Myometrial cell (primary cell): ENCODE data around the gene BET1L. TPM values are rescaled to one million over a fixed set of nuclear protein-coding genes. Genes with fewer than 3 reads are reported as not detected.

Source experiments
- total RNA-seq: library from RNA; depleted of rRNA; stranded (reverse); fragments of >200 nt; gene quantifications from 2 replicates; pipeline ENCODE4 v1.2.3, GENCODE V29; 2015

The BET1L gene
- total RNA-seq: 44.7 and 49.1 TPM in 2 replicates

GRCh38 chr11:207208-207862, at the start of gene BET1L, which contains the start of gene RIC8A:
Gene BET1L, minus strand, starts transcription at chr11:207399. Its CDS starts 78 bp downstream, at chr11:207321.
Gene RIC8A, plus strand, starts transcription at chr11:207708. Its CDS starts 1,147 bp downstream, at chr11:208855.

GRCh38 chr11:236774-237767, 29.9 kb upstream of the BET1L start, which contains the start of gene PSMD13:
Gene PSMD13, plus strand, starts transcription at chr11:236976. Its CDS starts 74 bp downstream, at chr11:237050.

DNA sequence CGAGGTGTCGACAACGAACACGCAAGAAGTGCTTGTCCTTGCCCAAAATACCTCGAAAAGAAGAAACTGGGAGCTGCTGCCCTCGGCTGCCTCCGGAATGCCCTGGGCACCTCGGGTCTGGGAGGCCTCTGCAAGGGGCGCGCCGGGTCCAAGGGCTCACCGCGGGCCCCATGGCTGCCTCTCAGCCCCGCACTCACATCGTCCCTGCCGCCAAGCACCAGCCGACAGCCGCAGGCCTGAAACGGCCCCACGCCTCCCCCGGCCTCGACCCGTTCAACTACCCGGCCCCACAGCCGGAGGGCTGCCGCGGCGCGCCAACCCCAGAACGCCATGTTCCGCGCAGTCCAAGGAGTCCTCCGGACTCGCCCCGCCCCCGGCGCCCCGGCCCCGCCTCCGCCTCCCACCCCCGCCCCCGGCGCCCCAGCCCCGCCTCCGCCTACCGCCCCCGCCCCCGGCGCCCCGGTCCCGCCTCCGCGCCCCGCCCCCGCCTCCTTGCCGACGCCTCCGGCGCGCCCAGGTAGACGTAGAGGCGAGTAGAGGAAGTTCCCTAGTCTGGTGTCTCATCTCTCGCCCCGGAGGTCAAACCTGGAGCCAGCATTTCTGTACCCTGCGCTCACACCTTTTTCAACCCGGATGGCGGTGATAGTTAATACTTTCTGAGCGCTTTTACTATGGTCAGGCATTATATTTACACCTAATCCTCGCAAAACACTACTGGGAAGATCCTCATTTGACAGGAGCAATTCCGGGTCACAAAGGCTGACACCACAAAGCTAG, 29.0 kb upstream of the BET1L start, which contains the start of gene SIRT3:
TSS of gene SIRT3 (minus strand) at position 346 of the 777 bp plus-strand sequence. CDS start at position 332, 14 bp downstream.

GRCh38 chr11:192674-193128, 14.5 kb downstream of the BET1L start, which contains the start of gene SCGB1C1:
Gene SCGB1C1, plus strand, starts transcription at chr11:193078. Its CDS starts 22 bp downstream, at chr11:193100.

Other genes starting within 250 kb of the BET1L start
- gene SCGB1C1, start 14.3 kb downstream of the BET1L start, total RNA-seq: not detected in 2 replicates
- 203 and 210 TPM in 2 replicates for gene RIC8A, start 309 bp upstream of the BET1L start, total RNA-seq
- 8.5 and 13.8 TPM in 2 replicates for gene SIRT3, start 28.9 kb upstream of the BET1L start, total RNA-seq
- 205 and 224 TPM in 2 replicates for gene PSMD13, start 29.6 kb upstream of the BET1L start, total RNA-seq
- gene NLRP6, start 71.0 kb upstream of the BET1L start, total RNA-seq: not detected in 2 replicates
- 2.9 and 6.4 TPM in 2 replicates for gene PGGHG, start 81.7 kb upstream of the BET1L start, total RNA-seq
- not detected in 2 replicates for gene IFITM5, start 92.1 kb upstream of the BET1L start, total RNA-seq
- gene IFITM2, start 100.4 kb upstream of the BET1L start, total RNA-seq: 142 and 147 TPM in 2 replicates
- gene IFITM1, start 106.6 kb upstream of the BET1L start, total RNA-seq: 95.4 and 122 TPM in 2 replicates
- gene IFITM3, start 113.5 kb upstream of the BET1L start, total RNA-seq: 188 and 208 TPM in 2 replicates
- 1.2 and 2.0 TPM in 2 replicates for gene B4GALNT4, start 162.1 kb upstream of the BET1L start, total RNA-seq
- gene PKP3, start 186.8 kb upstream of the BET1L start, total RNA-seq: 1.6 and 4.9 TPM in 2 replicates
- 32.9 and 45.9 TPM in 2 replicates for gene SIGIRR, start 207.6 kb upstream of the BET1L start, total RNA-seq
- not detected in 2 replicates for gene ANO9, start 234.6 kb upstream of the BET1L start, total RNA-seq
- gene PTDSS2, start 242.9 kb upstream of the BET1L start, total RNA-seq: 21.4 and 57.4 TPM in 2 replicates